Dedifferentiated amniotic fluid mesenchymal stem cell (primary cell): ENCODE results near the gene TMEM237.

Source experiments
- DNase-seq: peaks from one replicate; pipeline ENCODE4 v3.0.0-alpha.2; 2016; ENCODE audit errors: extremely low spot score

Gene TMEM237

DNA sequence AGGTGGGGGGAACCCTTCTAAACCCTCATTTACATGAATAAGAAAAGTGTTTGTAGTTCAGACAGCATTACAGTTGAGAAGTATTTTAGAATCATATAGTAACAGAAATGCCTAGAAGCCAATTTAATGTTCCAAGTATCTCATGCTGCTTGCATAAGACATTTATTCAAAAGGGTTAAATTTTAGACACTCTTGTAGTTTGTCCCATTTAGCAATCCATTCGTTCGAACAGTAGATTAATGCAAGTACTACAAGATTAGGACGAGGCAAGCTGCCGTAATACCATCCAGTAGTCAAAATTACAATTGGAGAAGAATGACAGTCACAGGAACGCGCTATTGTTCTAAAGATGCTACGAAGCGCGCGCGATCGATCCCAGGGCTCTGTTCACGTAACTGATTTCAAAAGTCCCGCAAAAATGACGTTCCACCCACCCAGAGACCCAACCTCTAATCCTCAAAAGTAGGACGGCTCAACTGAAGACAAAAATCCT, 1.2 kb downstream of the TMEM237 start:
- peak; percentile 66 for DNase-seq

DNA sequence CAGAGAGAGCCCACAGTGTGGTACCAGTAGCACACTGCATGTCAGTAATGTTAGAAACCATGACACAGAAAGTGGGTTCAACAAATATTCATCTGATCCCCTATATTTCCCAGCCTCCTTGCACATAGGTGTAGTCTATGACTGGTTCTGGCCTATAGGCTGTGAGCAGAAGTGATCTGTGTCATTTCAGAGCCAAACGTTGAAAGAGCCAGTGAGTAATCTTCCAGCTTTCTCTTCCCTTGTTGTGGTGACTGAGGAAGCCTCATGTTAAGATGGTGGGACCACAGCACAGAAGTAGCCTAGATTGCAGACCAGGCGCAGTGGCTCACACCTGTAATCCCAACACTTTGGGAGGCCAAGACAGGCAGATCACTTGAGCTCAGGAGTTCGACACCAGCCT, 4.1 kb downstream of the TMEM237 start:
- no peak for DNase-seq

DNA sequence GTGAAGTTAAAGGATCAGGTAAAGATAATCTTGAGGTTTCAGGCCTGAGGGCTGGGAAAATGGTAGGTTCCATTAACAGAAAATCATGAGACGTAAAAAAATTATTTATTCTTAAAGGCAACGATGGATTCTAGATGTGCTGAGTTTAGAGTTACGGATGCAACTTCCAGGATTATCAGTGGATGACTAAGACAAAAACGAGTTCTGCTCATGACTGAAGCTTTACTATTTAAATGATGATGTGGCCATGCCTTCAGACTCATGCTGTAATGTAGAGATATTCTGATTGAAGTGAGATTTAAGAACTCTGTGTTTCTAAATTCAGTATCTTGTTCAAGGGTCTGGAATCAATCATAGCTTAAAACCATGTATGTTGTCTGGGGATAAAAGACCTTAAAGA, 5.0 kb downstream of the TMEM237 start:
- no peak for DNase-seq

DNA sequence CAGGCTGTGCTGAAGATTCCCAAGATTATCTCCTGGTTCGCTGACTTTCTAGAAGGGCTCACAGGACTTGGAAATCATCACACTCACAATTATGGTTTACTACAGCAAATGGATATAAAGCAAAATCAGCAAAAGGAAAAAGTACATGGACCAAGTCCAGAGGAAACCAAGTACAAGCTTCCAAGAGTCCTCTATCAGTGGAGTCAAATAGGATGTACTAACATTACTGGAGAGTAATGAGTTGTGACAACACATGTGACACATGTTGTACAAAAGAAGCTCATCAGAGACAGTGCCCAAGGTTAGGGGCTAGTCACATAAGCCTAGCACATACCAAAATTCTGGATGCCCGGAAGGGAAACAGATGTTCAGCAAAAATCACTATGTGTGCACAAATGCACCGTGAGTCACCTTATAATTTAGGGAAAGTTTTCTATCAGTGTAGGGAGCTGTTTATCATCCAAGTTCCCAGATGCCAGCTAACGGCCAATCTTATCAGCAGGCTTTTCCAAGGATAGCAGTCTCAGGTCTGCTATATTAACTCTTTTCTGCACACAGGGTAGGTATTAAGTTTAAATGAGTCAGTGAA, 9.5 kb downstream of the TMEM237 start:
- DNase-seq, result no peak

DNA sequence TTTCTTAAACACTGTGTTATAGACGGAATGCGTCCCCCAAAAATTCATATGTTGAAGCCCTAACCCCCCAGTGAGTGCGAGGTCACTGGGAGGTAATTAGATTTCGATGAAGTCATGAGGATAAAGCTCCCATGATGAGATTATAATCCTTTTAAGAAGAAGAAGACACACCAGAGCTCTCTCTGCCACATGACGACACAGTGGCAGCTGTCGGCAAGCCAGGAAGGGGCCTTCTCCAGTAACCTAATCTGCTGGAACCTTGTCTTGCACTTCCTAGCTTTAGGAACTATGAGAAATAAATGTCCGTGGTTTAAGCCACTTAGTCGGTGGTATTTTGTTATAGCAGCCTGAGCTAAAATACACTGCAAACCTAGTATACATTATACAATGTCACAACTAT, 12.3 kb downstream of the TMEM237 start:
- DNase-seq, result no peak

DNA sequence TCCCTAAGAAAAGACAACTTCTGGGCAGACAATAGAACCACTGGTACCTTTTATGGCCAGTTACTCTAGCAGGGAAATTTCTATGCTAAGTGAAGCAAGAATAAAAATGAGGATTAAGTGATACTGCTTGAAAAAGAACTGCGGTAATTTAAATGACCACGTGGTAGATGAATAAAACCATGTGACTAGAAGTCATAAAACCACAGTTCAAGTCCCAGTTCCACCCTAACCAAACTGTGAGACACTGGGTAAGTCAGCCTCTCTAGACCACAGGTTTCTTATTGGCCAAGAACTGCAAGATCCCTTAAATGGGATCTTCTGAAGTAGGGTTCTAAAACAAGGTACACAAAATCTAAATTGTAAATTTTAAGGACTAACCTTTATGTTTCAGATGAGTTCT, 12.7 kb downstream of the TMEM237 start:
- DNase-seq, result no peak

DNA sequence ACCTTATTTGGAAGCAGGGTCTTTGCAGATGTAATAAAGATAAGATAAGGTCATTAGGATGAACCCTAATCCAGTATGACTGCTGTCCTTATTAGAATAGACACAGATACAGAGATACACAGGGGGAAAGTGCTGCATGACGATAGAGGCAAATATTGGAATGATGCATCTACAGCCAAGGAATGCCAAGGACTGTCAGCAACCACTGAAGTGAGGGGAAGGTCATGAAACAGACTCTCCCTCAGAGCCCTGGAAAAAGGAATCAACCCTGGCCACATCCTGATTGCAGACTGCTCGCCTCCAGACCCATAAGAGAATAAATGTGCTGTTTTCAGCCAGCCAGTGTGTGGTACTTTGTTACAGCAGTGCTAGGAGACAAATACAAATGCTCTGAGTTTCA, 14.8 kb downstream of the TMEM237 start:
- DNase-seq, result no peak

DNA sequence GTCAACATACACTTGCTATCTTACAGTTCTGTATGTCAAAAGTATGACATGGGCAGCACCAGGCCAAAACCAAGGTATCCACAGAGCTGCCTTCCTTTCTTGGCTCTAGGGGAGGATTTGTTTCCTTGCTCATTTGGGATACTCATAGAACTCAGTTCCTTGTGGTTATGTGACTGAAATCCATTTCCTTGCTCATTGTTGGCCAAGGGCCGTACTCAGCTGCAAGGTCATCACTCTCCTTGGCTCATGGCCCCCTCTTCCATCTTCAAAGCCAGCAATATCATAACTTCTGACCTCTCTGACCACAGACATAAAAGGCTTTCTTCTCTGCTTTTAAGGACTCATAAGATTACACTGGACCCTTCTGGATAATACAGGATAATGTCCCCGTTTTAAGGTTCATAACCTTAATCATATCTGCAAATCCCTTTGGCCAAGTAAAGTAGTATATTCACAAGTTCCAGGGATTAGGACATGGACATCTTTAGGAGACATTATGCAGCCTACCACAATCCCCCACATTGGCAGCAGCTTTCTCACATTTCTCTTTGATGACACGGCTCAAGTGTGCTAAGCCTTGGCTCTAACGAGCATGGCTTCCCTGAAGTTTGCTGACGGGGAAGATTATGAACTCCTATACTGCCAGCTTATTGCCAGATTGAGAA, 20.9 kb downstream of the TMEM237 start:
- no peak for DNase-seq

DNA sequence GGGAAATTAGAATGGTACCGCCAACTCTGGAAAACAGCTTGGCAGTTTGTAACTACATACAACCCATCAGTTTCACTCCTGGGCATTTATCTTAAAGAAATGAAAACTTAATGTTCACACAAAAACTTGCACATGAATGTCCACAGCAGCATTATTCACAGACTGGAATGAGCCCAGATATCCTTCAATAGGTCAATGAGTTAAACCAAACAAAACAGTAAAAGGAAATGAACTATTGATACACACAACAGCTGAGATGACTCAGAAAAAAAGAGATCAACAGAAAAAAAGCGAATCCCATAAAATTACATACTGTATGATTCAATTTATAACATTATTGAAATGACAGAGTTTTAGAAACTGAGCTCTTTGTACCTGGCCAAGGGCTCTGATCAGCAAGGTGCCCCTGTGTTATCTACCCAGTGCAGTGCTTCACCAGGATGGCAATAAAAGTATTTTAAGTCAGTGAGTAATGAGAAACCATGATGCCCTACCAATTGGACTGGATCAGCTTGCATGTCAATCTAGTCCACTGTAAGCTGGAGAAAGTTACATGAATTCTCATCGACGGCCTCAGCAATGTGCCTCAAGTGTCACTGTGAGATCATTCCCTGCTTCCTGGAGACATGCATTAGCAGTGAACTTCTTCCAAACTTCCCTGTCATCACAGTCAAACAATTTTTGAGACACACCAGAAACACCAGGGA, 21.9 kb downstream of the TMEM237 start:
- DNase-seq, result no peak

DNA sequence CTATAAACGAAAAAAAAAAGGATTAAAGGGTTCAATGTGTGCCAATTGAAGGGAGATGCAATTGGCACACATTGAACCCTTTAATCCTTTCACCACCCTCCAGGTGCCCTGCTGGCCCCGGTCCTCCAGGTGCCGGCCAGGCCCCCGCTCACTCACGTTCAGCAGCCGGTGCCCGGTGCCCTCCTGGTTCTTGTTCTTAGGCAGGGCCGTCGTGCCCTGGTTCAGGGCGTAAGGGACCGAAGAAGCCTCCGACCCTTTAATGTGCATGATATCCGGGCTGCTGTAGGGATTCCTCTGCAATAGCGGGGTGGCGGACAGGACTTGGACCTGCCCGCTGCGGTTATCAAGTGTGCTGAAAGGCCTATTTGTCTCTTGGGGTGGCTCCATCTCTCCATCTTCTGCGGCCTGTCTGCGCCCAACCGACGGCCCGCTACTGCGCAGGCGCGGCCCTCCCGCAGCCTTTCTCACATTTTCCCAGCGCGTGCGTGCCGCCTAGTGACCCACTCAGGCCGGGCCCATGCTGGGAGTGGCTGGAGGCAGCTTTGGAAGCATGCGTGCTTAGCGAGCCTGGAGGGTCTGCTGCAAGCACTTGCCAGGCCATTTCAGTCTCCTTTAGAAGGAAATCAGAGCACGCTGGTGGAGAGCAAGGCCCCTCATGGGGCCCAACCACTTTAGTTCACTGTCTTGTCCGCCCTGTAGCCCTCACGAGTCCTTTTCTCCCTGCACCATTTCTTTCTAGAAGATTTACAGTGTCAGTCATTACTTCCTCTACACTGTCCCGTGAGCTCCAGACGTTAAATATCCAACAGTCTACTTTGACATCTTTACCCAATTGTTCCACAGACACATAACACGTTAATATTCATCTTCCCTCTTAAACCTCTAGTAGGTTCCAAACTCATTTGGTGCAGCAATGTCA, 24.3 kb downstream of the TMEM237 start:
- DNase-seq, result no peak

DNA sequence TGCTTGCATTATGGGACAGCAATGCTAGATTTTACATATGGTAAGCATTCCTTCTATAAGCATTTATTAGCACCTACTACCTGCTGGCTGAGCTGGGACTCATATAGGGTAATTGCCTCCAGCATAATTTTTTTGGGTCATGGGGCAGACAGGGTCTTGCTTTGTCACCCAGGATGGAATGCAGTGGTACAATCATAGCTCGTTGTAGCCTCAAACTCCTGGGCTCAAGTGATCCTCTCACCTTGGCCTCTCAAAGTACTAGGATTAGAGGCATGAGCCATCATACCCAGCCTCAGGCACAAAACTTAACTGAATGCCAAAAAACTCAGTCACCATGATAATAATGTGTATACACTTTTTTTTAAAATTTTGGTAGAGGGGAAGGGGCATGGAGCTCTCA, 35.3 kb downstream of the TMEM237 start:
- no peak for DNase-seq

DNA sequence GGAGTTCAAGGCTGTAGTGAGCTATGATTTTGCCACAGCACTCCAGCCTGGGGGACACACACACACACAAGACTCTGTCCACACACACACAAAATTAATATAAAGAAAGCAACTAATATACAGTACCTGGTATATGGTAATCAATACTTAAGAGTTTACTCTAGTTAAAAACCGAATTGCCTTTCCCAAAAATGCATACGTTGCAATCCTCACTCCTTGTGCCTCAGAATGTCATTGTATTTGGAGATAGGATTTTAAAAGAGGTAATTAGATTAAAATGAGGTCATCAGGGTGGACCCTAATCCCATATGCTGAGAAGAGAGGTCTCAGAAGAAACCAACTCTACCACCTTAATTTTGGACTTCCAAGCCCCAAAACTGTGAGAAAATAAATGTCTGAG, 35.7 kb downstream of the TMEM237 start:
- no peak for DNase-seq

DNA sequence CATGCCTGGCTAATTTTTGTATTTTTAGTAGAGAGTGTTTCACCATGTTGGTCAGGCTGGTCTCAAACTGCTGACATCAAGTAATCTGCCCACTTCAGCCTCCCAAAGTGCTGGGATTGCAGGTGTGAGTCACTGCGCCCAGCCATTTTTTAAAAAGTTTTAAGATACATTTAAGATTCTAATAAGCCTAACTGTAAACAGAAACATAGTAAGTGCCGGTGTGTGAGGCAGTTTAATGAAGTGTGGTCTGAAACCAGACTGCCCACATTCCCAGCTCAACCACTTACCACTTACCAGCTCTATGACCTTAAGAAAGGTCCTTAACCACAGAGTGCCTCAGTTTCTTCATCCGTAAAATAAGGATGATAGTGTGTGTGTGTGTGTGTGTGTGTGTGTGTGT, 42.4 kb downstream of the TMEM237 start:
- DNase-seq, result no peak

DNA sequence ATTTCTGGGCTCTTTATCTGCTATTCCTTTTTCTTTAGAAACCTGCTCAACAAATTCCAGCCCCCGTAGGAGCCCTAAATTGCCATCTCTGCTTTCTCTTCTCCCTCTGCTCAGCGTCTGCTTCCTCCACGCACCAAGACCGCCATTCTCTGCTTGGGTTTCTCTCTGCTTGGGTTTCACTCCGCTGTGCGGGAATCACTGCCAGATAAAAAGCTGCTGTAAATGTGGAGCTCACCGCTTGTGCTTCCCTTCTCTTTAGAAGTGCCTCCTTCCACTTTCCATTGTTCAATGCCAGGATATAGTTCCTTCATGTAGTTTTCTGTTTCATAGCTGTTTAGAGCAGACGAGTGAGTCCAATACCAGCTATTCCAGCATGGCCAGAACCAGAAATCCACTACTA, 45.9 kb downstream of the TMEM237 start:
- DNase-seq, result no peak

DNA sequence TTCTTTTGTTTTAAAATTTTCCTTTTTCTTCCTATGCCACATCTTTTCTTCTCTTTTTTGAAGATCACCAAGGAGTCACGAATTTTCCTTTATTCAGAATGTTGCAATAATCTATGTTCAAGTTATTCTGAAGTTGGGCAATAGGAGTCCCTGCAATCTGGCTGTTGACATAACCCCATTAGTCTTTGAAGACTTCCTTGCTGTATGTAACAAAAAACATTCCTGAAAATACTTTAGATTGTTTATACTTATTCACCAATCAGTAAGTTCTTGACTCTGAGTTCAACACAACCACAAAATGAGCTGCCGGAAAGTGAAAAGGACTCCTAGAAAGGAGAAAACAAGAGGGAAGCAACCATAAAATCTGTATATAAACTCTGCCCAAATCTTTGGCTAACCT, 62.8 kb downstream of the TMEM237 start:
- peak; percentile 73 for DNase-seq

DNA sequence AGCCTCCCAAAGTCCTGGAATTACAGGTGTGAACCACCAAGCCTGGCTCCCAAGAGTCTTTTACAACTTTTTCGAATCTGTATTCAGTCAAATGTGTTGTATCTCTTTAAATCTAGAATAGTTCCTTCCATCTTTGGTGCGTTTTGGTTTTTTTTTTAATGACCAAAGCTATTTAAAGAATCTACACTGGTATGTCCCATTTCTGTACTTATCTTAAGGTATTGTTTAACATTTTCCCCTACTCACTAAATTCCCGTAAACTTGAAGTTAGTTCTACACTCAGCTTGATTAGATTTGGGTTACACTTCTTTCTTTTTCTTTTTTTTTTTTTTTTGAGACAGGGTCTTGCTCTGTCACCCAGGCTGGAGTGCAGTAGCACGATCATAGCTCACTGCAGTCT, 63.8 kb downstream of the TMEM237 start:
- no peak for DNase-seq

DNA sequence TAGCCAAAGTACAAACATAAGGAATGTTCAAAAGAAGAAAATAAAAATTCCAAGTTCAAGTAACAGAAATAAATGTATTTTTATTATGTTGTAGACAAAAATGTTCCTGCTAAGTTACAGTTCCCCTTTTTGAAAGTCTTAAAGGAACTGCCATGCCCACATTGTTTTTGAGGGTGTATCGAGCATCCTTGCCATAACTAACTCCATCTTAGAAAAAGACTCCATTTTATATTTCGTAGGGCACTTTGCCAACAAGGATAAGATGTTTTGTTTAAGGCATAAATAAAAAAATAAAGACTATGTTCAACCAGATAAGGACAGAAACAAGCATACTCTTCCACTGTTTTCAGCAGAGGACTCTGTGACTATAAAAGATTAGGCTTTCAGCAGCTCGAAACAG, 67.3 kb downstream of the TMEM237 start:
- no peak for DNase-seq

DNA sequence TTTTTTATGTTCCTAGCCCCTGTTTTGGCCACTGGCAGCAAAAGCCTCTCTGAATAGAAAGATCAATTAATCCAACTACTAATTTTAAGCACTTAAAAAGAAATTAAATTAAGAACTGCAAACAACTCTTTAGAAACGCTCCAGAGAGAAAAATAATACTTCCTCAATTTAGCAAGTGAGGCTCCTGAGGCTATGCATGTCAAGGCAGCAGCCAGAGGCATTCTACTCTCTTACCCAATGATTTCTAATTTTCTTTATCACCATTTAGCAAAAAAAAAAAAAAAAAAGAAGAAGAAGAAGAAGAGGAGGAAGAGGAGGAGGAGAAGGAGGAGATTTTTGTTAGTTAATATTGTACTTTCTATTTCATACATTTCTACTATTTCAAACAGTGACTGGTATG, 68.5 kb downstream of the TMEM237 start:
- DNase-seq, result no peak

DNA sequence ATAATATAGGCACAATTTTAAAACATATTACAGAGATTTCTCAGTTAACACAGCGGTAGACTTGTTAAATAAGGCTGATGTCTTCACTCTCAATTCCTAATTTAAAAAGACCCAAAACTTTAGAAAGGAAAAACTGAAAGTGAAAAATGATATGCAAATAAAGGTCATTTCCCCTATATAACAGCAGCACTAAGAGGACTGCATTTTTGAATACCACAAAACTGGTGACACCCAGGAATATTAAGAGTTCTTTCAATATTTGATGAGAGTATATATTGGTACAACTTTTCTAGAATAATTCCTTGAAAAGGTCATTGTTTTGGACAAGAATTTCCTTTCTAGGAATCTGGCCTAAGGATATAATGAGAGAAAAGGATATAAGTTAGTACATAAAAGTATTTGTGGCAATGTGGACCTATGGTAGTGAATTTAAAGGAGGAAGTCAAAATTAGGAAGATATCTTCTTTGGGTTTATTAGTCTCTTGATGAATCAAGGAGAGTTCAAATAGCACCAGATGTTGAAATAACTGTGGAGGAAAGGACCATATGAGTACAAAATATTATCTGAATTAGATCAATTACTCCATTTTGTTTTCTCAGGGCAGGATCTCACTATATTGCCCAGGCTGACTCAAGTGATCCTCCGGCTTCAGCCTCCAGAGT, 70.3 kb downstream of the TMEM237 start:
- DNase-seq, result no peak
